ENCODE measurements around the gene EEF1A2.
"Not testable (repeated sequence)": the region's sequence is repeated elsewhere in the genome, so short reads cannot be mapped to it uniquely, and the experiment has no call there.

EEF1A2 gene

GRCh38 chr20:63484236-63484635 lies 14.6 kb downstream of the EEF1A2 start:
- no peak for DNase-seq

GRCh38 chr20:63483834-63484233 lies 15.0 kb downstream of the EEF1A2 start:
- no peak for DNase-seq

GRCh38 chr20:63482021-63482587 lies 16.8 kb downstream of the EEF1A2 start:
- DNase-seq, result no peak

GRCh38 chr20:63481503-63481902 lies 17.4 kb downstream of the EEF1A2 start:
- no peak for DNase-seq

- not testable (repeated sequence) for DNase-seq
Observed at GRCh38 chr20:63479695-63480419, 19.0 kb downstream of the EEF1A2 start.

GRCh38 chr20:63478346-63479302 lies 20.3 kb downstream of the EEF1A2 start:
- no peak for DNase-seq

GRCh38 chr20:63477944-63478343 lies 20.9 kb downstream of the EEF1A2 start:
- no peak for DNase-seq

GRCh38 chr20:63477061-63477616 lies 21.7 kb downstream of the EEF1A2 start:
- DNase-seq, result no peak

GRCh38 chr20:63475209-63475608 lies 23.7 kb downstream of the EEF1A2 start:
- no peak for DNase-seq

- DNase-seq, result no peak
Observed at GRCh38 chr20:63473555-63474449, 25.1 kb downstream of the EEF1A2 start.

- DNase-seq, result no peak
Observed at GRCh38 chr20:63472862-63473390, 26.0 kb downstream of the EEF1A2 start.

GRCh38 chr20:63471981-63472831 lies 26.7 kb downstream of the EEF1A2 start, which contains the start of gene KCNQ2:
Gene KCNQ2, minus strand, starts transcription at chr20:63472655. Its CDS starts 192 bp downstream, at chr20:63472463.
- no peak for DNase-seq

- no peak for DNase-seq
Observed at GRCh38 chr20:63471717-63471980, 27.2 kb downstream of the EEF1A2 start.

- no peak for DNase-seq
Observed at GRCh38 chr20:63471002-63471716, 27.7 kb downstream of the EEF1A2 start.

GRCh38 chr20:63470410-63470809 lies 28.5 kb downstream of the EEF1A2 start:
- DNase-seq, result no peak

GRCh38 chr20:63469713-63470101 lies 29.2 kb downstream of the EEF1A2 start:
- no peak for DNase-seq

GRCh38 chr20:63469019-63469712 lies 29.7 kb downstream of the EEF1A2 start:
- no peak for DNase-seq

- DNase-seq, result no peak
Observed at GRCh38 chr20:63468421-63468820, 30.5 kb downstream of the EEF1A2 start.

GRCh38 chr20:63467294-63468083 lies 31.4 kb downstream of the EEF1A2 start:
- no peak for DNase-seq

All from activated gamma-delta T cell treated with Interleukin-2 at 50 U/mL for 16 hours (primary cell).